ENCODE results near the gene ZNF574.

ZNF574 gene

GRCh38 chr19:42028304-42029216 lies 47.4 kb upstream of the ZNF574 start:
- ATAC-seq = 0 out of 3 replicates have a peak, but pooled peaks have one; percentile 33
- no peak for TF ChIP-seq ZNF70 (CRISPR knock-in tag; IDR thresholded peaks at IDR 0.05)
- no peak for TF ChIP-seq TCF4 (CRISPR knock-in tag; IDR thresholded peaks at IDR 0.05; ENCODE audit: borderline replicate concordance)
- TF ChIP-seq ZC3H10 (CRISPR knock-in tag; IDR thresholded peaks at IDR 0.05) = no peak
- TF ChIP-seq ZNF565 (CRISPR knock-in tag; conservative IDR thresholded peaks at IDR 0.05; ENCODE audit: low read depth) = no peak
- TF ChIP-seq GLIS3 (CRISPR knock-in tag; IDR thresholded peaks at IDR 0.05) = no peak
- no peak for TF ChIP-seq SNAI2 (CRISPR knock-in tag; IDR thresholded peaks at IDR 0.05)
- TF ChIP-seq CSRNP3 (CRISPR knock-in tag; IDR thresholded peaks at IDR 0.05) = no peak

- ATAC-seq = no peak
- no peak for TF ChIP-seq ISL1 (CRISPR knock-in tag; IDR thresholded peaks at IDR 0.05)
- no peak for TF ChIP-seq TOX (CRISPR knock-in tag; IDR thresholded peaks at IDR 0.05; ENCODE audit: borderline replicate concordance)
- no peak for TF ChIP-seq CSDC2 (CRISPR knock-in tag; IDR thresholded peaks at IDR 0.05)
- no peak for TF ChIP-seq RARB (CRISPR knock-in tag; IDR thresholded peaks at IDR 0.05)
- TF ChIP-seq PATZ1 (CRISPR knock-in tag; IDR thresholded peaks at IDR 0.05; ENCODE audit: borderline replicate concordance) = no peak
- no peak for TF ChIP-seq OSR1 (CRISPR knock-in tag; IDR thresholded peaks at IDR 0.05)
- TF ChIP-seq ZFP3 (CRISPR knock-in tag; IDR thresholded peaks at IDR 0.05) = no peak
- TF ChIP-seq BACH2 (CRISPR knock-in tag; IDR thresholded peaks at IDR 0.05; ENCODE audit: borderline replicate concordance) = no peak
- TF ChIP-seq ZFP30 (CRISPR knock-in tag; IDR thresholded peaks at IDR 0.05) = no peak
- TF ChIP-seq ZNF8 (CRISPR knock-in tag; IDR thresholded peaks at IDR 0.05) = no peak
- TF ChIP-seq SNAI2 (CRISPR knock-in tag; IDR thresholded peaks at IDR 0.05) = no peak
- TF ChIP-seq TSHZ2 (CRISPR knock-in tag; IDR thresholded peaks at IDR 0.05) = no peak
- TF ChIP-seq GLIS3 (CRISPR knock-in tag; IDR thresholded peaks at IDR 0.05) = no peak
Measured at GRCh38 chr19:42030645-42031440, 45.1 kb upstream of the ZNF574 start.

- TF ChIP-seq CSDC2 (CRISPR knock-in tag; IDR thresholded peaks at IDR 0.05) = no peak
- TF ChIP-seq ZNF565 (CRISPR knock-in tag; conservative IDR thresholded peaks at IDR 0.05; ENCODE audit: low read depth) = no peak
- no peak for TF ChIP-seq BACH2 (CRISPR knock-in tag; IDR thresholded peaks at IDR 0.05; ENCODE audit: borderline replicate concordance)
- TF ChIP-seq PPARA (CRISPR knock-in tag; IDR thresholded peaks at IDR 0.05; ENCODE audit: borderline replicate concordance) = no peak
- TF ChIP-seq ARNTL (CRISPR knock-in tag; IDR thresholded peaks at IDR 0.05; ENCODE audit: borderline replicate concordance, low read depth) = no peak
- no peak for ATAC-seq
Measured at GRCh38 chr19:42032431-42032830, 43.5 kb upstream of the ZNF574 start.

- no peak for TF ChIP-seq ZNF8 (CRISPR knock-in tag; IDR thresholded peaks at IDR 0.05)
- TF ChIP-seq SNAI2 (CRISPR knock-in tag; IDR thresholded peaks at IDR 0.05) = no peak
- TF ChIP-seq POU6F1 (CRISPR knock-in tag; IDR thresholded peaks at IDR 0.05; ENCODE audit: borderline replicate concordance, low read depth) = no peak
- TF ChIP-seq ISL1 (CRISPR knock-in tag; IDR thresholded peaks at IDR 0.05) = no peak
- no peak for ATAC-seq
Measured at GRCh38 chr19:42033413-42033812, 42.6 kb upstream of the ZNF574 start.

GRCh38 chr19:42034640-42035391 lies 41.1 kb upstream of the ZNF574 start:
- peak; percentile 91 for ATAC-seq

Data from SK-N-SH treated with all-trans-retinoic acid at 6 μM for 48 hours (cell line).